IPS-18c (cell line): Measurements from ENCODE around the gene NCAPG2.
"Not testable (repeated sequence)": the region's sequence is repeated elsewhere in the genome, so short reads cannot be mapped to it uniquely, and the experiment has no call there.

Experiments used
- H3K4me3 ChIP-seq: 2 replicates; pipeline ENCODE4 v1.7.0; 2013; ENCODE audit warnings: low read depth, mild to moderate bottlenecking, low read length, moderate library complexity; ENCODE audit not compliant: insufficient read depth
- H3K9me3 ChIP-seq: one replicate; pipeline ENCODE4 v1.6.1; 2013; ENCODE audit warnings: mild to moderate bottlenecking, low read length, moderate library complexity; ENCODE audit not compliant: control insufficient read depth, insufficient read depth

NCAPG2 gene

GRCh38 chr7:158698657-158699195, 5.9 kb downstream of the NCAPG2 start:
- Histone ChIP-seq H3K9me3 (no peaks in the 10 kb centered on the region), H3K4me3 (no peak overlapping the region)

DNA sequence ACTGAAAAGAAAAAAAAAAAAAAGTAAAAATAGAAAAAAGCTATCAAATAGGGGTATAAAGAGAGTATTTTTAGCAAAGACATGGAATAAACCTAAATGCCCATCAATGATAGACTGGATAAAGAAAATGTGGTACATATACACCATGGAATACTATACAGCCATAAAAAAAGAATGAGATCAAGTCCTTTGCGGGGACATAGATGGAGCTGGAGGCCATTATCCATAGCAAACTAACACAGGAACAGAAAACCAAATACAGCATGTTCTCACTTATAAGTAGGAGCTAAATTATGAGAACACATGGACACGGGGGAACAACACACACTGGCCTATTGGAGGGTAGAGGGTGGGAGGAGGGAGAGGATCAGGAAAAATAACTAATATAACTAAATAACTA, 7.0 kb downstream of the NCAPG2 start:
- not testable (repeated sequence) for H3K4me3 ChIP-seq, H3K9me3 ChIP-seq

- Histone ChIP-seq H3K4me3 (no peak overlapping the region), H3K9me3 (no peaks in the 10 kb centered on the region)
These were observed 8.7 kb downstream of the NCAPG2 start for GRCh38 chr7:158695726-158696452.

DNA sequence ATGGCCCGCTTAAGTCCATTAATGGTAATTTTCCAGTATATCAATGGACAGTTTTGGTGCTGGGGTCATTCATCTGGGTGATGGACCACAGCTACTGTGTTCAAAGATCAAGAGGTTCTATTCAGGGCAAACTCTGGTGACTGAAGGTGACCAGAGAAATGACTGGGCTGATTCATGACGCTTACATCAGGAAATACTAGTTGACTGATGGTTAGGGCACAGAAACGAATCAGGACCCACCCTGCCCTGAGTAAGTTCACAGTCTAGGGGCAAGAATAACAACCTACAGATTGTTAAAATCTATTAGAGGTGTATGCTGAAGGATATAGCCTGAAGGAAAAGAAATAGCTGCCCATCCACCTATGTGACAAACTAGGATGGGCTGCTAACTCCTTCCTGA, 9.5 kb downstream of the NCAPG2 start:
- no peak overlapping the region for H3K4me3 ChIP-seq

DNA sequence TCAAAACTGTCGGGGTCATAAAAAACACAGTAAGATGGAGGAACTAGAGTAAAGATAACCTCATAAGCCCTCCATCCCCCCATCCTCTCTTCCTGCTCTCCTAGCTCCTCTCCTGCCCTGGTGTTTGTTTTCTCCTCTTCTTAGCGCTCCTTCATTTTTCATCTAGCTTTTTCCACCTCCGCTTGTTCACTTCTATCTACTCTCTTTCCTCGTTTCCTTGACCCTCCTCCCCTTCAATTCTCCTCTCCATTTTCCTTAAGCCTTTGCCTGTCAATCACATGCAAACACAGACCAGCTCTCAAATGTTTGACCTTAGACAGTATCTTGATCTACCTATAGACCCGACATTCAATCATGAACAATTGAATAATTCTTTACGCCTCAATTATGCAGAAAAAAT, 10.0 kb downstream of the NCAPG2 start:
- H3K4me3 ChIP-seq, result no peak overlapping the region
- H3K9me3 ChIP-seq, result no peaks in the 10 kb centered on the region

More for the DNA sequence above, 9.5 kb downstream of the NCAPG2 start:
- H3K9me3 ChIP-seq, result no peaks in the 10 kb centered on the region

DNA sequence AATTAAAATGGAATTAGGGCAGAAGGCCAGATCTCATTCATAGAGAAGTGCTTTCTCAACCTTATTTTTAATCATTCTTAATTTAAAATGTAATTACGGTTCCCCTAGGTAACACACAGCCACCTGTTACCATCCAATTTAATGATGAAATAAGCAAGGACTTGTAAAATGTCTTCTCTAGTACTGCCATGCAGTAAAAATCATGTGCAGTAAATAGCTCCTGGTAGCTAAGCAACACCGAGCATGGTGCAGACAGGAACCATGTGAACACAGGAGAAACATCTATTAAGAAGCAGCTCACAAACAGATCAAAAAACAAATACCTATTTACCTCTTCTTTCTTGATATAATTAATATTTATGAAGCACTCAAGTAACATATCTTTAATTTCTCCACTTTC, 15.1 kb downstream of the NCAPG2 start:
- no peaks in the 10 kb centered on the region for H3K9me3 ChIP-seq
- no peak overlapping the region for H3K4me3 ChIP-seq

DNA sequence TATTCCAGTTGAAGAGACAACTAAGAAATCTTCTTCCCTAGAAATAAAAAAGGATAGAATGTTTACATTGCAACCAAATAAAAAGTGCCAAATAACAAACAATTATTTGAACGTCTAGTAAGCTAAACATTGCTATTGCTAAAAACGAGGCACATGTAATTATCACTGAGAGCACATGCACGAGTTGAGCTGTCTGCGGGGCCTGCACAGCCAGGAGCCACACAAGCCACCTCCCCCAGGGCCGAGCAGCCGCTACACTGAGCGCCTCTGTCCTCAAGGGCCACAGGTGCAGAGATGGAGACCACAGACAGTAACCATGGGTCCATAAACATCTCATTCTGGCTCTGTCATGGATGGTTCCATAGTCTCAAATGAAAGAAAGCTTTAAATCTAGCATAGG, 17.2 kb downstream of the NCAPG2 start:
- no peaks in the 10 kb centered on the region for H3K9me3 ChIP-seq
- H3K4me3 ChIP-seq, result no peak overlapping the region

DNA sequence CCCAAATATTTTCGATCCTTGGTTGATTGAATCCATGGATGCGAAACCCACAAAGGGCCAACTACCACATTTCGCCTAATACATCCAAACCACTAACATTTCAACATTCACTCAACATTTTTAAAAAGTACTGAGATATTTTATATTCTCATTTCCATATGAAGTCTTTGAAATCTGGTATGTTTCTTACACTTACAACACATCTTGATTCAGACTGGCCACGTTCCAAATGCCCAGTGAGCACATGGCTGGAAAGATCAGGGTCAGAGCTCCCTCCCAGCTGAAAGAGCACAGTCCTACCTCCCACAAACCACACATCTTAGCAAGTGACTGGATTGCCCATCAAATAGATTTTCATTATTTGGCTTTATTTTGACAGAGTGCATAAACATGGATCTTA, 18.9 kb downstream of the NCAPG2 start:
- Histone ChIP-seq H3K4me3 (no peak overlapping the region), H3K9me3 (no peaks in the 10 kb centered on the region)

- Histone ChIP-seq H3K4me3 (no peak overlapping the region), H3K9me3 (no peaks in the 10 kb centered on the region)
These were observed 20.3 kb downstream of the NCAPG2 start for GRCh38 chr7:158684329-158684728.

- no peaks in the 10 kb centered on the region for H3K9me3 ChIP-seq
- no peak overlapping the region for H3K4me3 ChIP-seq
These were observed 21.1 kb downstream of the NCAPG2 start for GRCh38 chr7:158683541-158683940.

- Histone ChIP-seq H3K4me3 (no peak overlapping the region), H3K9me3 (no peaks in the 10 kb centered on the region)
These were observed 22.1 kb downstream of the NCAPG2 start for GRCh38 chr7:158682456-158682855.

DNA sequence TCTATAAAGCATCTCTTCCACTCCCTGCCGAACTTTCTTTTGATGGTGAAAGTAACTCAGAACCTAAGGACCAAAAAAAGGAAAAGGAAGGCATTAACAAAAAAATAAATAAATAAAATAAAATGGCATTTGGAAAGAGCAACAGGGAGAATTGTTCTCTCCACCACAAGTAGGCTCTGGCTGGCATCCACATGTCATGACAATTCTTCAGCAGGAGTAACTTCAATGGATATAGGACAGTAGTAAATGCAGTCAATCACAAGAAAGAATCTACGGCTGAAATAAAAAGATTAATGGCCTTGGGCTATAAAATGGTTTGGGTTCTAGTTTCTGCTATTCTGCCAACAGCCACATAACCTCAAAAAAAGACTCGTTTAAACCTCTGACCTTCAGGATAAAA, 23.9 kb downstream of the NCAPG2 start:
- no peak overlapping the region for H3K4me3 ChIP-seq
- H3K9me3 ChIP-seq, result no peaks in the 10 kb centered on the region

DNA sequence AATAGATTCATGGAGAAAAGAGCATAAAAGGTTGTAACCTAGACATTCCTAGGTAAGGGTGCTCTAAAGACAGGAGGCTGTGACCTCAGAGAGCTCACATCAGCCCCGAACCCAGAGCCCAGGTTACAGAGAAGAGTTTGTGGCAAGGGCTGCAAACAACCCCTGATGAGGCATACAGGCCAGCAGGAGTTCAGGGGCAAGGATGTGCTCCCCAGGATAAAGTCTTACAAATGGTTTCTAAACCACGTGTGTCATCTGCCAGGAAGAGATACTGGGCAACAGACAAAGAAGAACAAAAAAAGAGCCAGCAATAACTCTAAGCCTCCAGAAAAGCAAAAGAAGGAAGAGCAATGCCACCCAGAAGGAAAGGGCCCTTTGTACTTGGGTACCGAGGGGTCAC, 27.7 kb downstream of the NCAPG2 start:
- no peaks in the 10 kb centered on the region for H3K9me3 ChIP-seq
- no peak overlapping the region for H3K4me3 ChIP-seq

DNA sequence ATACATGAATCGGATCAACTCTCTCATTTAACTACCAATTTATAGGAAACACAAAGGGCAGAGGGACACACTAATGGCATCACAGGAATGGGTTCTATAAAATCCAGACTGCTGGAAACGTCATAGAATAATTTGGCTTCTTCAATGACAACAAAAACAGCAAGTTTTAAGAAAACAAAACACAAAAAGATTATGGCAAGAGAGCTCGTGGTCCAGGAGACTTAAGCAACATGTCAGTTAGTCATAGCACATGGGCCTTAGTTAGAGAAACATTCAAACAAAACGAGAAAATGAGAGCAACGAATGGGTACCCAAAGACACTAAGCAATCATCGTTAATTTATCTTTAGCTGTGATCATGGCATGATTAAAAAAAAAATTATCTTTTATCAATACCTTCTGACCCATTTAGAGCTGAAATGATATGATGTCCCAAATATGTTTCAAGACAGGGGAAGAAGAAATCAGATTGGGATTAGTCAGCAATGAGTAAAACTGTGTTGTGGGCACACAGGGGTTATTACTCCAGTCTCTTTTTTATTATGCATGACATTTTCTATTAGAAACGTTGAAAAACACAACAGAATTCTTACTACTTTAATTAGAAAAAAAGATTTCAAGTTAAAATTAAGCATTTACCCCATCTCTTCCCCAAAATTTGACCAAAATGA, 28.3 kb downstream of the NCAPG2 start:
- H3K4me3 ChIP-seq, result no peak overlapping the region
- no peaks in the 10 kb centered on the region for H3K9me3 ChIP-seq

DNA sequence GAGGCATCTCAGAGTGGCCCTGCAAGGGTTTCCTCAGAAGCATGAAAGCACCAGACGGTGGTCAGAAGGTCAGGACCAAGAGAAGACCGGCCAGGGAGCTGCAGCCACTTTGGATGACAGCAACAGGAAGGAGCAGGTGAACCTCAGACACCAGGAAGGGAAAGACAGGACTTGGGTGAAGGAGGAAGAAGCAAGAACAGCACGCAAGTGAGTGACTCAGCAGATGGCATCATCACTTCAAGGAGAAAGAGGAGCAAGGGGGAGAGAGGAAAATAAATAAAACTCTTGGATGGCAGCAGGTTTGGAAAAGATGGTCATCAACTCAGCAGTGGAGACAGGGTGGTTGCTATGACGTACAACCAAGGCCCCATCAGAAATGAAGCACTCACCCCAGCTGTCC, 31.6 kb downstream of the NCAPG2 start:
- no peaks in the 10 kb centered on the region for H3K9me3 ChIP-seq
- no peak overlapping the region for H3K4me3 ChIP-seq

GRCh38 chr7:158668086-158668485, 36.5 kb downstream of the NCAPG2 start:
- H3K9me3 ChIP-seq, H3K4me3 ChIP-seq: not testable (repeated sequence)

DNA sequence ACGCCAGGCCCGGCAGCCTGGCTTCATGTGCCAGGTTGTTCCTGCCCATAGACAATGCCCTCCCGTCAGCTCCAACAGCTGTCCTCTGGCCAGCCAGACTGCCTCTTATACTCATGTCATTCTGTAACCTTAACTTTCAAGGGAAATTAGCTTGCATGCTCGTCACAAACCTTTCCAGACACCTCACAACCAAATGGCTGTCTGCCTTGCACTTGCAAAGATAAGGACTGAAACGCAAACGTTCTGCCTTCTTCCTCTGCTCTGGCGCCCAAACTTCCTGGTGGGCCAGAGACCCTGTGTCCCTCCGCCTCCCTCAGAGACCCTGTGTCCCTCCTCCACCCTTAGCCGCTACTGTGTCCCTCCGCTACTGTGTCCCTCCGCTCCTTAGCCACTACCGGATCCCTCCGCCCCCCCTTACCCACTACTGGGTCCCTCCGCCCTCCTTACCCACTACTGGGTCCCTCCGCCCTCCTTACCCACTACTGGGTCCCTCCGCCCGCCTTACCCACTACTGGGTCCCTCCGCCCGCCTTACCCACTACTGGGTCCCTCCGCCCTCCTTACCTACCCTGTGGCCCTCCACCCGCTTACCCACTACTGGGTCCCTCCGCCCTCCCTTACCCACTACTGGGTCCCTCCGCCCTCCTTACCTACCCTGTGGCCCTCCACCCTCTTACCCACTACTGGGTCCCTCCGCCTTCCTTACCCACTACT, 37.5 kb downstream of the NCAPG2 start:
- H3K4me3 ChIP-seq, result not testable (repeated sequence)

DNA sequence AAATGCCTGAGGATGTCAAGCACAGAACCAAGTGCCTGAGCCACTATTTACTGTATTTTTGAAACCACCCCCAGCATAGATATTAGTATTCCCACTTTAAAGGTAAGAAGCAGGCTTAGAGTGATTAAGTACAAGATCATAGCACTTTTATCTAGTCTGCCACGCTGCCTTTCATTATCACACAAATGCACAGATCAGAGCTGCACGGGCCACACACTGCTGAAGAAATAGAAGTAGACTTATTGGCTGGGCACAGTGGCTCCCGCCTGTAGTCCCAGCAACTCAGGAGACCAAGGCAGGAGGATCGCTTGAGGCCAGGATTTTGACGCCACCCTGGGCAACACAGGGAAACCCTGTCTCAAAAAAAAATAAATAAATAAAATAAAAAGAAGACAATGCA, 38.2 kb downstream of the NCAPG2 start:
- no peaks in the 10 kb centered on the region for H3K9me3 ChIP-seq
- H3K4me3 ChIP-seq, result no peak overlapping the region

More for the DNA sequence above, 37.5 kb downstream of the NCAPG2 start:
- H3K9me3 ChIP-seq, result not testable (repeated sequence)
